Heart left ventricle (tissue), 16 donors: ENCODE results near the gene PLA2G2E. TPM values are rescaled to one million over a fixed set of nuclear protein-coding genes. Genes with fewer than 3 reads are reported as not detected.

Experiments used
- ATAC-seq, 4 donors: fragments of 200-7000 bp; cut with Tn5 transposase; one replicate each; pipeline ENCODE4 v1.9.1; 2020 to 2022; ENCODE audit warnings: moderate library complexity in 4 of 4, mild to moderate bottlenecking in 3 of 4, moderate number of reproducible peaks in 1 of 4
- DNase-seq, 5 donors: peaks; one replicate each; pipeline ENCODE4 v3.0.0-alpha.2; 2020
- H3K27ac ChIP-seq, 12 donors: fragments of 200-600 bp; sonication (generic) in 4 of 12; one replicate each; pipeline versions ENCODE4 v1.5.0 to v1.8.0; 2016 to 2022; ENCODE audit warnings: mild to moderate bottlenecking in 2 of 12
- H3K27me3 ChIP-seq, 9 donors: fragments of 200-600 bp; sonication (generic) in 2 of 9; one replicate each; pipeline versions ENCODE4 v1.5.1 to v1.8.0; 2016 to 2022; ENCODE audit warnings: mild to moderate bottlenecking in 3 of 9
- H3K36me3 ChIP-seq, 9 donors: fragments of 200-600 bp; sonication (generic) in 2 of 9; one replicate each; pipeline versions ENCODE4 v1.5.0 to v1.8.0; 2018 to 2022; ENCODE audit warnings: mild to moderate bottlenecking in 2 of 9
- H3K4me1 ChIP-seq, 12 donors: fragments of 200-600 bp; sonication (generic) in 4 of 12; one replicate each; pipeline versions ENCODE4 v1.5.0 to v1.8.0; 2016 to 2022; ENCODE audit warnings: mild to moderate bottlenecking in 3 of 12
- H3K4me3 ChIP-seq, 12 donors: fragments of 200-600 bp; sonication (generic) in 4 of 12; one replicate each; pipeline versions ENCODE4 v1.5.0 to v1.8.0; 2017 to 2022; ENCODE audit warnings: mild to moderate bottlenecking in 9 of 12, moderate library complexity in 4 of 12
- H3K9me3 ChIP-seq, 12 donors: fragments of 200-600 bp; sonication (generic) in 4 of 12; one replicate each; pipeline versions ENCODE4 v1.5.0 to v1.8.0; 2016 to 2022; ENCODE audit warnings: mild to moderate bottlenecking in 1 of 12
- POLR2A ChIP-seq, 2 donors: fragments of 450-650 bp; IDR thresholded peaks; one replicate each; pipeline ENCODE4 v1.6.1; 2017; ENCODE audit warnings: antibody characterized with exemption in 2 of 2, mild to moderate bottlenecking in 2 of 2, moderate library complexity in 2 of 2
- WGBS, 4 donors: extraction: QIAGEN DNeasy Blood & Tissue Kit in 2 of 4; methylation state at CpG; one replicate each; pipeline versions ENCODE4 v1.1.5 to v1.1.7; 2013 to 2018; 5-methylcytosine and 5-hydroxymethylcytosine counted together
- intact Hi-C, 10 donors: fragments of 100-400 bp; cut with DNase I; formaldehyde crosslinking; loops; one replicate each; pipeline versions ENCODE4 v1.11.1 to v1.14.2; 2022
- polyA plus RNA-seq, 2 donors: library from polyadenylated mRNA; stranded (reverse); fragments of 200-250 nt; gene quantifications; one replicate each; pipeline ENCODE4 v1.2.3, GENCODE V29; 2013
- total RNA-seq, 9 donors: library from RNA; depleted of rRNA in 2 of 9; stranded (reverse); fragments of >200 nt in 2 of 9; fragmentation: NEBNext Ultra II Directional in 3 of 9; extraction: Animal tissue kit (Norgen Biotek cat#: 25700) in 3 of 9; gene quantifications; one replicate each; pipeline versions ENCODE4 v1.1.0 to v1.2.4, GENCODE V29; 2016 to 2023
- TF ChIP-seq, protein P1 (sequence below), 12 donors: fragments of 200-600 bp; sonication (generic) in 4 of 12; IDR thresholded peaks; one replicate each; pipeline versions ENCODE4 v1.5.0 to v1.8.0; 2018 to 2022; ENCODE audit warnings: antibody characterized with exemption in 12 of 12, mild to moderate bottlenecking in 5 of 12
- donor health status: ischemic (EF 13 %, LVEDD 7.1; RV severe dilation, severe dysfunction).
- donor health status: healthy with polysubstance abuse.
- donor health status: DM: no; HTN: yes; CAD: no.
- donor health status: DM: no; HTN: no; CAD: no.
- donor health status: ischemic (EF 25% LVEDD 6.9; RV normal size, moderate dysfunction).
- donor health status: ischemic (EF 25% LVEDD 5.7; RV mildly dilated, moderate dysfunction).
- donor health status: healthy.
- donor health status: DM: yes; HTN: yes; CAD: no.
- donor health status: ischemic (EF 35%, LVEDD 5.7; RV mildly dilated, moderate dysfunction).
- donor health status: nonischemic (EF 11% LVEDD 7.7; RV severe dilation, severe dysfunction).
- donor health status: DM: yes; HTN: yes; CAD: no.
- donor health status: PGD.
- donor health status: ischemic (EF 29% LVEDD 5.4; RV normal size, mild dysfunction).
- donor health status: nonischemic (EF 23%, LVEDD 6.1; RV moderate dilation, normal function).

PLA2G2E gene
- total and polyA plus RNA-seq, 11 donors, result not detected

DNA sequence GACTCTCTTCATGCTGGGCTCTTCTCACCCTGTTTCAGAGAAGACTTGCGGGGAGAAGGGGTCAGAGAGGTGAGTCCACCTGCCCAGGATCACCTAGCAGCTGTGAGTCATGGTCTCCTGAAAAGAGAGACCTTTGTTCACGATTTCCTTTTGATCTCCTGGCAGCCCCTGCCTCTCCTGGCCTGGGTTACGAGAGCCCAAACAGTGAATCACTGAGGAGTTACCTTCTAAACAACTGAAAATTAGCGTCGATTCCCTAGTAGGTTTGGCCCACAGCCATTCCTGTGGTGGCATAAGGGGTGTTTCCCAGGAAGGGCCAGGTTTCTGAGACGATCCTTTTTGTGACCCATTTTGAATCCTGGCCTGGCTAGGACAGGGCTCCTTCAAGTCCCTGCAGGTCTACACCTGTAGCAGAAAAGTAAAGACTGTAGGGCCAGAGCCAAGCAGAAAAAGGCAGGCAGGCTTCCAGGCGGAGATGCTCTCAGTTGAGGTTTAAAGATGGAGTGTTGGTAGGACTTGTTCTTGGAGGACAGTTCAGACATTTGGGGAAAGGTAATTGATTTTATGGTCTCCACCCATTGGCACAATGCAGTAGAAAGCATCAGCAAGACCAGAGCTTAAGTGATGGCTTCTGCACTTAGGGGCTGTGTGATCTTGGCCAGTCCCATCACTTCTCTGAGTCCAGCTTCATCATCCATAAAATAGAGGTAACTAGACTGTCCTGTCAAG is 2.1 kb upstream of the PLA2G2E start:
- TF ChIP-seq, protein P1, sequence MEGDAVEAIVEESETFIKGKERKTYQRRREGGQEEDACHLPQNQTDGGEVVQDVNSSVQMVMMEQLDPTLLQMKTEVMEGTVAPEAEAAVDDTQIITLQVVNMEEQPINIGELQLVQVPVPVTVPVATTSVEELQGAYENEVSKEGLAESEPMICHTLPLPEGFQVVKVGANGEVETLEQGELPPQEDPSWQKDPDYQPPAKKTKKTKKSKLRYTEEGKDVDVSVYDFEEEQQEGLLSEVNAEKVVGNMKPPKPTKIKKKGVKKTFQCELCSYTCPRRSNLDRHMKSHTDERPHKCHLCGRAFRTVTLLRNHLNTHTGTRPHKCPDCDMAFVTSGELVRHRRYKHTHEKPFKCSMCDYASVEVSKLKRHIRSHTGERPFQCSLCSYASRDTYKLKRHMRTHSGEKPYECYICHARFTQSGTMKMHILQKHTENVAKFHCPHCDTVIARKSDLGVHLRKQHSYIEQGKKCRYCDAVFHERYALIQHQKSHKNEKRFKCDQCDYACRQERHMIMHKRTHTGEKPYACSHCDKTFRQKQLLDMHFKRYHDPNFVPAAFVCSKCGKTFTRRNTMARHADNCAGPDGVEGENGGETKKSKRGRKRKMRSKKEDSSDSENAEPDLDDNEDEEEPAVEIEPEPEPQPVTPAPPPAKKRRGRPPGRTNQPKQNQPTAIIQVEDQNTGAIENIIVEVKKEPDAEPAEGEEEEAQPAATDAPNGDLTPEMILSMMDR (IDR thresholded peaks at IDR 0.05), result no peak
- TF ChIP-seq POLR2A (IDR thresholded peaks at IDR 0.05), result no peak
- no peaks in the 10 kb centered on the region for H3K36me3 ChIP-seq
- ATAC-seq (no peak), DNase-seq (no peak)
- no peaks in the 10 kb centered on the region for H3K4me1 ChIP-seq
- intact Hi-C loops, result no loop called here
- peaks cover 0 to 8% (median 0%) of the 10 kb centered on the region in 9 donors for H3K27me3 ChIP-seq
- 80 to 87% (median 82%) methylated on average over 7 of the region's 7 CpGs for WGBS, 4 donors
- peaks cover 0 to 2% (median 0%) of the 10 kb centered on the region in 12 donors for H3K9me3 ChIP-seq
- no peak overlapping the region for H3K4me3 ChIP-seq
- no peak overlapping the region for H3K27ac ChIP-seq

DNA sequence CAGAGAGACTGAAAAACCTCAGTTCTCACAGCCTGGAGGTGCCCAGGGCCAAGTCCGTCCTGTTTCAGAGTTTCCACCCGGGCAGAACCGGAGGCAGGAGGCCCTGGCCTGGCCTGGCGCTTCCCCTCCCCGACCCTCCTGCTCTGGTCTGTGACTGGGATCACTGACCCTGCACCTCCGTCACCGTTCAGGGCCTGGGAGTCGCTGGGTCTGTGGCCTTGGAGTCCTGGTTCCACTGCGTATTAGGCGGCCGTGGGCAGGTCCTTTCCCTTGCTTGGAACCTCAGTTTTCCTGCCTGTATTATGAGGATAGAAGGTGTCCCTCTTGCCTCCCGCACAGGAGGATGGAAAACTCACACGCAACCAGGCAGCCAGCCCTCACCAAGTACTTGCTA is 533 bp upstream of the PLA2G2E start:
- Histone ChIP-seq H3K9me3 (no peaks in the 10 kb centered on the region), H3K4me1 (peaks cover 0 to under 1% (median 0%) of the 10 kb centered on the region in 12 donors), H3K4me3 (no peak overlapping the region), H3K27ac (no peak overlapping the region), H3K36me3 (no peaks in the 10 kb centered on the region), H3K27me3 (peaks cover 0 to 8% (median 0%) of the 10 kb centered on the region in 9 donors)
- ATAC-seq (no peak), DNase-seq (no peak)
- intact Hi-C loops, result no loop called here
- no peak for TF ChIP-seq POLR2A (IDR thresholded peaks at IDR 0.05)
- TF ChIP-seq, protein P1 (IDR thresholded peaks at IDR 0.05), result no peak
- WGBS, 4 donors, result 76 to 80% (median 78%) methylated on average over 11 to 13 of the region's 13 CpGs

DNA sequence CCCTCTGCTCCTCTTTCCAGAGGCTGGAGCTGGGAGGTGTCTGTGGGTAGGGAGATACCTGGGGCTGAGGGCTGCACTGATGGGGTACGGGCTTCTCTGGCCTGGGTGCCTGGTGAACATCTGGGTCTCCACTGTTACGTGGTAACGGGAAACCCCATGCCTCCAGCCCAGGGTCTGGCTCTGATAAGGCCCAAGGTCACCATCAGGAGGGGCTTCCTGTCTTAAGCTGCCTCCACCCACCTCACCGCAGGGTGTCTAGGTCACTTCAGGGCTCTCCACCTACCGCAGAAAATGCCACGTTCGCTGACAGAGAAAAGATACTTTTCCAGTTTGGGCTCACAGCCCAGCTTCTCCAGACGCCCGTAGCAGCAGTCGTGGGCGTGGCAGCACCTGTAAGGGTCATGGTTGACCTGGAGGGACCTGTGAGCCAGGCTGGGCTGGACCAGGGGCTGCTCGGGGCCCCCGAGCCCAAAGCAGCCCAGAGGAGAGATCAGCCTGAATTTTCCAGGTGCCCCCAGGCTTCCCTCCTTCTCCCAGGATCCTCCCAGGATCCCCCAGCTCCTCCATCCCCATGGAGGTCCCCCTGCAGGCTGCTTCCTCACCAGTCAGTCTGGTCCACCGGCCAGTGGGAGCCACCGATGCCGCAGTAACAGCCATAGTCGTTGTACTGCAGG is 1.3 kb downstream of the PLA2G2E start:
- ATAC-seq, result no peak
- no peak for DNase-seq
- Histone ChIP-seq H3K27me3 (peaks cover 0 to 8% (median 0%) of the 10 kb centered on the region in 9 donors), H3K4me3 (no peak overlapping the region), H3K9me3 (no peaks in the 10 kb centered on the region), H3K27ac (no peak overlapping the region), H3K36me3 (no peaks in the 10 kb centered on the region), H3K4me1 (peaks cover 0 to 11% (median 0%) of the 10 kb centered on the region in 12 donors)
- 61 to 76% (median 71%) methylated on average over 9 to 17 of the region's 17 CpGs for WGBS, 4 donors
- no peak for TF ChIP-seq POLR2A (IDR thresholded peaks at IDR 0.05)
- TF ChIP-seq, protein P1 (IDR thresholded peaks at IDR 0.05), result no peak
- intact Hi-C loops, result no loop called here

DNA sequence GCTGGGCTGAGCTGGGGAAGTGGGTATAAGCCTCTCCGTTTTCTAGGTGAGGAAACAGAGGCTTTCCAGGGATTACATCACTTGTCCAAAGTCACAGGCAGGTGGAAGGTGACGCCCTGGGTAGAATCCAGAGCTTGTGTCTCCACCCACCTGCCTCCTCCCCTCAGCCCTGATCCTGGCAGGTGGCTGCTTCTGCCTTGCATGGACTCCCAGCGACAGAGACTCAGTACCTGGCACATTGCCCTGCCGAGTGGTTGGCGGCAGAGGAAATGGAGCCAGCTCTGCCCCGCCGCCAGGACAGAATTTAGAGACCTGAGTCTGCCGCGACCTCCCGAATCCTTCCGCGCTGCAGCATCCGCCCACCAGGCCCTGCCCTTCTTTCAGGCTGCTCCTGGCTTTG is 2.1 kb downstream of the PLA2G2E start:
- Histone ChIP-seq H3K4me1 (peaks cover 0 to 11% (median 0%) of the 10 kb centered on the region in 12 donors), H3K27me3 (peaks cover 0 to 8% (median 0%) of the 10 kb centered on the region in 9 donors), H3K27ac (no peak overlapping the region), H3K4me3 (no peak overlapping the region), H3K9me3 (no peaks in the 10 kb centered on the region), H3K36me3 (no peaks in the 10 kb centered on the region)
- ATAC-seq (no peak), DNase-seq (no peak)
- TF ChIP-seq POLR2A (IDR thresholded peaks at IDR 0.05), result no peak
- TF ChIP-seq, protein P1 (IDR thresholded peaks at IDR 0.05), result no peak
- intact Hi-C loops, result no loop called here
- 75 to 87% (median 83%) methylated on average over 11 to 13 of the region's 13 CpGs for WGBS, 4 donors
